ENCODE measurements around the gene ERICH4. TPM values are rescaled to one million over a fixed set of nuclear protein-coding genes. Genes with fewer than 3 reads are reported as not detected.
A peak's percentile ranks its signal among the peaks of the same experiment; 100 is the strongest.

Gene ERICH4
- total and polyA plus RNA-seq, 9 of the 15 experiments (the other 6 are each of a cell fraction or from before 2014, with no cell fraction given) = not detected

DNA sequence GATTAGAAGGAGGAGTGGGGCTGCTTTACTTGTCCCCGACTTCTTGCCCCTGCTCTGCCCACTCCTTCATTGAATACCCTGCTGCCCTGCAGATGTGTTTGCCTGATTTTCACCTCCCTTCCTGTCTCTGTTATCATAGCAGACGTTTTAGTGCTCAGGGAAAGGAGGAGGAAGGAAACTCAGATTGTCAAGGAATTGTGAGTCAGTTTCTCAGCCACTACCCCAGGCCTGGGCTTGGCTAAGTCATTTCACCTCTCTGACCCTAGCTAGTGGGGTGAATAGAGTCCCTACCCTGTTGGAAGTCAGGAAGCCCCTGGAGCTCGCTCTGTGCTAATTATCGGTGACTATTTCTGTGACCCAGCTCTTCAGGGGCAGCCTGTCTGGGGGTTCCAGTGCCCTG is 41.5 kb upstream of the ERICH4 start:
- Histone ChIP-seq H3K9me3 (replicated peaks; ENCODE audit: control insufficient read depth, insufficient read depth, low read depth, low read length) (no peaks in the 10 kb centered on the region), H3K79me2 (ENCODE audit: control insufficient read depth, insufficient read depth, low read length) (peaks cover 25% of the 10 kb centered on the region), H3K9ac (ENCODE audit: insufficient read depth in 1 of 2, low read depth in 2 of 2, low read length in 2 of 2) (no peak overlapping the region), H3K4me3 (no peak overlapping the region), H3K4me2 (ENCODE audit: insufficient read depth, low read length) (no peak overlapping the region), H3K9me1 (ENCODE audit: control insufficient read depth, insufficient read depth, low read length) (no peaks in the 10 kb centered on the region), H2AFZ (ENCODE audit: low read depth, low read length) (no peak overlapping the region), H4K20me1 (replicated peaks; ENCODE audit: control insufficient read depth, insufficient read depth, low read length) (no peaks in the 10 kb centered on the region), H3K27ac (ENCODE audit: extremely low read depth, low read depth, low read length) (peak overlapping the region; percentile 15; the same call in 1 of the 3 replicates), H3K4me1 (replicated peaks in 1 of 2; ENCODE audit: control insufficient read depth in 2 of 2, insufficient read depth in 2 of 2, low read length in 2 of 2) (peaks cover 5 to 7% of the 10 kb centered on the region in 2 experiments; a peak in 3 of 5 replicates), H3K27me3 (ENCODE audit: control insufficient read depth in 2 of 2, insufficient read depth in 2 of 2, low read length in 2 of 2) (no peaks in the 10 kb centered on the region), H3K36me3 (ENCODE audit: control insufficient read depth, insufficient read depth, low read length) (no peaks in the 10 kb centered on the region)
- POLR2A ChIA-PET = no interaction called here
- CTCF ChIA-PET (ENCODE audit: low intra/inter-chr PET ratio) = no interaction called here
- BruUV-seq (replicated peaks) = no TSS peak
- no peak for TF ChIP-seq DMBX1 (CRISPR knock-in tag; IDR thresholded peaks at IDR 0.05; ENCODE audit: borderline replicate concordance)
- TF ChIP-seq ZNF384 (IDR thresholded peaks at IDR 0.05; ENCODE audit: low read depth, low read length) = no peak
- TF ChIP-seq ZNF324 (CRISPR knock-in tag; IDR thresholded peaks at IDR 0.05) = no peak
- no peak for TF ChIP-seq CEBPB (tag; IDR thresholded peaks at IDR 0.05)
- 0 out of 2 replicates have a peak, but pooled peaks have one; percentile 16 for TF ChIP-seq CBFA2T3 (IDR thresholded peaks at IDR 0.05)
- intact Hi-C loops (cut with micrococcal nuclease) (no loop called here), in situ Hi-C loops (cut with MboI) (no loop called here)
- 43% methylated on average over 3 of the region's 4 CpGs for WGBS (ENCODE audit: insufficient coverage, low coverage, missing lambda C conversion rate)
- DNase-seq (ENCODE audit: extremely low read depth in 1 of 4, low spot score in 3 of 4) (no peak), ATAC-seq (no peak), FAIRE-seq (no peak)

- no peaks in the 10 kb centered on the region for H3K36me3 ChIP-seq (ENCODE audit: control insufficient read depth, insufficient read depth, low read length)
- no peaks in the 10 kb centered on the region for H3K27me3 ChIP-seq (ENCODE audit: control insufficient read depth in 2 of 2, insufficient read depth in 2 of 2, low read length in 2 of 2)
- H3K4me1 ChIP-seq (replicated peaks in 1 of 2; ENCODE audit: control insufficient read depth in 2 of 2, insufficient read depth in 2 of 2, low read length in 2 of 2) = peaks cover 5 to 6% of the 10 kb centered on the region in 2 experiments; a peak in 3 of 5 replicates
- ChIA-PET CTCF (ENCODE audit: low intra/inter-chr PET ratio) (no interaction called here), POLR2A (interaction anchor here (0.6 kb wide), 1 partner anchor 23 kb away, joined by 3 read pairs; no protein-coding TSS in a partner anchor)
- H2AFZ ChIP-seq (ENCODE audit: low read depth, low read length) = no peak overlapping the region
- no peak overlapping the region for H3K27ac ChIP-seq (ENCODE audit: extremely low read depth, low read depth, low read length)
- no peak for FAIRE-seq
- H3K4me2 ChIP-seq (ENCODE audit: insufficient read depth, low read length) = no peak overlapping the region
- H3K79me2 ChIP-seq (ENCODE audit: control insufficient read depth, insufficient read depth, low read length) = peaks cover 19% of the 10 kb centered on the region
- in situ Hi-C loops (cut with MboI) = no loop called here
- TF ChIP-seq ZNF324 (CRISPR knock-in tag; IDR thresholded peaks at IDR 0.05) = no peak
- TF ChIP-seq SAP30 (IDR thresholded peaks at IDR 0.05; ENCODE audit: borderline replicate concordance, insufficient read depth, low read depth, low read length, poor library complexity, severe bottlenecking) = no peak
- TF ChIP-seq ZNF695 (CRISPR knock-in tag; IDR thresholded peaks at IDR 0.05) = no peak
- no peak for TF ChIP-seq ZNF174 (CRISPR knock-in tag; IDR thresholded peaks at IDR 0.05)
- no peak for TF ChIP-seq SETDB1 (IDR thresholded peaks at IDR 0.05; ENCODE audit: low read length)
- no peak for TF ChIP-seq FOXO4 (CRISPR knock-in tag; IDR thresholded peaks at IDR 0.05)
- no peak overlapping the region for H3K9ac ChIP-seq (ENCODE audit: insufficient read depth in 1 of 2, low read depth in 2 of 2, low read length in 2 of 2)
- no peak for DNase-seq (ENCODE audit: extremely low read depth in 1 of 4, low spot score in 3 of 4)
- no peaks in the 10 kb centered on the region for H4K20me1 ChIP-seq (replicated peaks; ENCODE audit: control insufficient read depth, insufficient read depth, low read length)
- no peak overlapping the region for H3K4me3 ChIP-seq
- intact Hi-C loops (cut with micrococcal nuclease) = no loop called here
- BruUV-seq (replicated peaks) = no TSS peak
- H3K9me1 ChIP-seq (ENCODE audit: control insufficient read depth, insufficient read depth, low read length) = no peaks in the 10 kb centered on the region
- ATAC-seq = no peak
- WGBS (ENCODE audit: insufficient coverage, low coverage, missing lambda C conversion rate) = 55% methylated on average over 3 of the region's 3 CpGs
- H3K9me3 ChIP-seq (replicated peaks; ENCODE audit: control insufficient read depth, insufficient read depth, low read depth, low read length) = no peaks in the 10 kb centered on the region
Observed at GRCh38 chr19:41402010-41402409, 40.9 kb upstream of the ERICH4 start.
